Right ventricle myocardium inferior (tissue), 1 donor: ENCODE data around the gene CRACR2A. TPM values are rescaled to one million over a fixed set of nuclear protein-coding genes. Genes with fewer than 3 reads are reported as not detected.

Experiments used
- ATAC-seq: fragments of 200-7000 bp; cut with Tn5 transposase; one replicate; pipeline ENCODE4 v1.9.1; 2020; ENCODE audit warnings: mild to moderate bottlenecking, moderate library complexity
- DNase-seq: peaks from one replicate; pipeline ENCODE4 v3.0.0; 2021; ENCODE audit errors: missing footprints
- intact Hi-C: fragments of 100-400 bp; cut with DNase I; formaldehyde crosslinking; loops from one replicate; pipeline ENCODE4 v1.11.0; 2022
- total RNA-seq: library from RNA; stranded (reverse); fragmentation: NEBNext Ultra II Directional; extraction: Animal tissue kit (Norgen Biotek cat#: 25700); gene quantifications from one replicate; pipeline ENCODE4 v1.2.1, GENCODE V29; 2021
- donor health status: DM: no; HTN: yes; CAD: no; lungs with severe emphysema.

CRACR2A gene
- total RNA-seq, 1 donor from 2014 or later, result 4.5 TPM

DNA sequence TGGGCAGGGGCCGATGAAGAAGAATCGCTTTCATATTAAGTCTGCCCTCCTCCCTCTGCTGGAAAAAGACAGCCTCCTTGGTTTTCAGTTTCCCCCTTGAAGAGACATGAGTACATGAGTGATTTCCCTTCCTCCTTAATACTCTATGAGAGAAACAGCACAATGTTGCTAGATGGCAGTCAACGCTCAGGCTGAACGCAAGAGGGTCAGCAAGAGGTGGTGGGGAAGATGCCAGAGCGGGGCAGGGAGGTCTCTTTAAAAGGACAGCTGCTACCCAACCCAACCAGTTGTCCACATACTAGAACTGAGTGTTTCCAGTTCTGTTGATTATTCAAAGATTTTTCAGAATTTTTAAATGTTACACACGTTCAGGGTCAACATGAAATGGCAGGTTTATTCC lies 22.8 kb downstream of the CRACR2A start:
- DNase-seq (no peak), ATAC-seq (no peak)
- intact Hi-C loops, result no loop called here

DNA sequence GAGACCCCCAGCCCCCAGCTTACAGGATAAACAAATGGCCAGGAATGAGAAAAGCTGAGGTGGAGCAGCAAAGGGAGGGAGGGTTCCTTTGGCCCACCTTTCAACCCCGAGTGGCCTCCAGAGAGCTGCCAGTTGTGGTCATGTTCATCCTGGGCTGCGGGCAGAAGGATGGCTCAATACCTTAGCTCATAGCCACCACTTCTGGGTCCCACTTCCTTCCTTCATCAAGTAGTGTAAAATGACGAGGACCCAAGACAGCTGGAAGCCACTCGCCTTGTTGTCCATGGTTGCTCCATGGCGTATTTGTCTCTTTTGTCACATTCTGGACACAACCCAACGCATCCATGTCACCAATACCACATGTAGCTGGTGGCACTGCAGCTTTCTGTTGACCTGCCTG lies 24.2 kb downstream of the CRACR2A start:
- intact Hi-C loops, result no loop called here
- DNase-seq (peak; percentile 74), ATAC-seq (no peak)

DNA sequence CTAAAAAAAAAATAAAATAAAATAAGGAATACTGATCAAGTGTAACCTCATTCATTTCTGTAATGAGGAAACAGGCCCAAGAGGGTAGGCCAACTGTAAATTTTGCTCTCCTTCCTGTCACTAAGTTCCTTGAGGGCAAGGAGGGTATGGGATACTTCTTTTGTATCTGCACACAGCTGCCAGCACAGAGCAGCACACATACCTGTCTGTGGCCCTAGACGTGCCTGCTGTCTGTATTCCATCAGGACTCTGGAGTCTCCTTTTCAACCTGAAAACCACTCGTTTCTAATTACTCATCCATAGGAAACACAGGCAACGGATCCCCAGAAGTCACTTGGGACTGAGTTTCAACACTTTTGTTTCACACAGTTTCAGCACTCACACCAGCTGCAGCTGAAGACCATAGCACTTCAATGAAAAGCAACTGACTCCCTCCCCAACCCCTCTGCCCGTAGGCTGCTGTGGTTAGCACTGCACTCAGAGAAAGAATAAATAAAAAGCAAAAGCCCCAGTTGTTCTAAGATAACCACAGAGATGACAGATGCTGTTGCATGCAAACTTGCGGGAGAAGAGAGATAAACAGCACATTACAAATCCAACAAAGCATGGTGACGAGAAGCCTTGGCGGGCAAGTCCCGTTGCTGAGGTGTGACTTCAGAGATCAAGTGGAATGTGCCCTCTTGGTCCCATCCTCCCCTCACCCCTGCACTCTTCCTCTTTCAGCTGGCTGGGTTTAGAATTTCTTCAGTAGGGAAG lies 24.9 kb downstream of the CRACR2A start:
- intact Hi-C loops, result no loop called here
- DNase-seq (no peak), ATAC-seq (peak; percentile 67)

DNA sequence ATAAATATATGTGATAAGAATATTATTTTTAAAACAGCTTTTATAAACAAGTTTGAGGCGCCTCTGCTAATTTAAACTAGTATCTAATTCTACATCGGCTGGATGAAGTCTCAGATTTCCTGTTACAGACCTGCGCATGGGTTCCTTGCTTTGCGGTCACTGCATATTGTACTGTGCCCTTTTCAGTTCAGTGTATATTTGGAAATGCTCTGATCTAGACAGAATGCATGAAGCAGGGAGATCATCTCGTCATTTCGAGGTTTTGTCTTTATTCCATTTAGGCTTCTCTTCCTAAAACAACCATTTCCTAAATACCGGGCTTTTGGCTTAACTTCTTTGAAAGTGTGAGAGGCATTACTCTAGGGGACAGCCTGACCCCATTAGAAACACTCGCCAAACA lies 25.6 kb downstream of the CRACR2A start:
- ATAC-seq (no peak), DNase-seq (no peak)
- intact Hi-C loops, result no loop called here

DNA sequence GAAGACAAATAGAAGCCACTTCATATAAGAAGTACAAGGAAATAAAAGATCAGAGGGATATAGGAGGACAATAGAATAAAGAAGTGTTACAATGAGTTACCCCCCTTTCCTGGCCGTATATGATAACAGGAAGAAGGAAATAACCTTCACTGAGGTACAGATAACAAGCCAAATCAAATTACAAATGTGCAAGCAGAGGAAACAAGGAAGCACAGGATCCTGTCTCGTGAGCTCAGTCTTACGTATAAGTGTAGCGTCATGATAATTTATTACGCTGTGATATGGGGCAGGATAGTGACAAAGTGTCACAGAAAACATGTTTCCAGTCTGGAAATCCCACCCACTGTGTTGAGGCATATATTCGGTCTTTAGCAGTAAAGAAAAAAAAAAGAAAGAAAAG lies 26.5 kb downstream of the CRACR2A start:
- intact Hi-C loops, result no loop called here
- ATAC-seq (no peak), DNase-seq (no peak)

DNA sequence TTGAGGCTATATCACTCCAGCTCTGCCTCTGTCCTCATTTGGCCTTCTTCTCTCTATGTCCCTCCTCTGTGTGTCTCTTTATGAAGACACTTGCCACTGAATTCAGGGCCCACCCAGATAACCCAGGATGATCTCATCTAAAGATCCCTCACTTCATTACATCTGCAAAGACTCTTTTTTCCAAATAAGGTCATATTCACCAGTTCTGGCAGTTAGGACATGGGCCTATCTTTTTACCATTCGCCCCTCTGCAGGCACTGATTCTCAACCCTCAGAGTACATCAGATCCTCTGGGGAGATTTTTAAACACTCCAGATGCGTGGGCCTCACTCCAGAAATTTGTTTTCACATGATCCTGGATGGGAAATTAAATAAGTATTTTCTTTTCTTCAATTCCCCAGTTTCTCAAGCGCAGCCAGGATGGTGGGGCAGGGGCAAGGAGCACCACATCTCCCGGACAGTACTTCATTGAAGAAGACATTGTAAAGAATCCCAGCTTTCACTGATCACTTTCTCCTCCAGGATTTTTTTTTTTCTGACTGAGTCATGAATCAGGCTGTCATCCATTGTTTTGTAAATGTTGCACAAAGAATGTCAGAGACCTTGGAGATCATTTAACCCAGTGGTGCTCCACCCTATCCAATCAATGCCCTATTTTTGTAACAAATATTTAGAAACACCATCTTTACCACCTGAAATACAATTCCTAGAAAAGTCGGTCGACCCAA lies 27.4 kb downstream of the CRACR2A start:
- intact Hi-C loops, result no loop called here
- DNase-seq, result no peak
- peak; percentile 77 for ATAC-seq

DNA sequence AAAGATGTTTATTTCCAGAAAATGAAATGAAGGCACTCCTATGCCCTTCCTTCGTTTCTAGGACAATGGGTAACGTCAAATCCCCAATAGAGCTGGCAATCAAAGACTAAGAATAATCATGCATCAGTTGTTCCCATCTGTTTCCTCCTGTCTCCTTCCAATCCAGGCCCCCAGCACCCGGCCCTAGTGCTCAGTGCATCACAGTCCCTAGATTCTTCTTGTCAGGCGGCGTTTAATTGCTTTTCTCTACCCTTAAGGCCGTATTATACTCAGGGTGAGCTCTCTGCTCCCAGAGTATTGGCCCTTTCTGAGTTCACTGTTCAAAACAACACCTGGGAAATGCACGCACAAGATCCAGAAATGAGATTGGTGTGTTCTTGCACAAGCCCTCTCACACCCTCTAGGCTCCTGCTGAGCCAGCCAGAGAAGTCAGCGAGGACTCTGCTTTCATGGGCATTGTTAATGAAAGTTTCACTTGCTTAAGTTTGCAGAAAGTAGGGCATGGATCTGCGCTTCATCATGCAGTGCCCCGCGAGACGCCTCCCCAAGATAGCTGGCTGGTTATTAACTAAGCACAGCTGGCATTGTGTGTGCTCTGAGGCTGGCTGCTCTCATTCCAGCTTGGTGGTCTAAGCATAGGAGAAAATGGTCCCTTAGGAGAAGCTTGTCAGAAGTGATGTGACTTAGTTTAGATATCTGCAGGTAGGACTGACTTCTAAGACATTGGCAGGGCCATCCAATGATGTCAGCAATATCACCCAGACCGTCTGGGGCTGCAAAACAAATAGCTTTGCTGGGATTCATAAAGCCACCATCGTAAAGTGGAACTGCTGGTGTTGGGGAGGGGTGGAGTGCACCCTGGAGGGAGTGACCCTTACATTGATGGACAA lies 28.7 kb downstream of the CRACR2A start:
- ATAC-seq, result no peak
- no peak for DNase-seq
- intact Hi-C loops, result no loop called here

DNA sequence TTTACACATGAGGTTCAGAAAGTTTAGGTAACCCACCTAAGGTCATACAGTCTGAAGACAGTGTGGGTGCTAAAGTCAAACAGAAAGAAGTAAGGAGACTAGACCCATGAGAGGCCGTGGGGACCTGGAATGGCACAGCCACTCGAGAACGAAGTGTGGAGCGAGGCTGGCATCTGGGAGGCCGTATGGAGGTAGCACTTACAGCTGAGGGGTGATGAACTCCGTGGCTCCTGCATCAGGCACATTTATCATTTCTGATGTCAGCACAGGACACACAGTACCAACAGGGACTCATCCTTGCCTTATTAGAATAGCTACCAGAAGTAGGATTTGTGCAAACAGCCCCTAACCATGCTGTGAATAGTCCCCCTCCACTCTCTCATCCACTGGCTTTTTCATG lies 30.5 kb downstream of the CRACR2A start:
- intact Hi-C loops, result no loop called here
- DNase-seq, result no peak
- ATAC-seq, result no peak

DNA sequence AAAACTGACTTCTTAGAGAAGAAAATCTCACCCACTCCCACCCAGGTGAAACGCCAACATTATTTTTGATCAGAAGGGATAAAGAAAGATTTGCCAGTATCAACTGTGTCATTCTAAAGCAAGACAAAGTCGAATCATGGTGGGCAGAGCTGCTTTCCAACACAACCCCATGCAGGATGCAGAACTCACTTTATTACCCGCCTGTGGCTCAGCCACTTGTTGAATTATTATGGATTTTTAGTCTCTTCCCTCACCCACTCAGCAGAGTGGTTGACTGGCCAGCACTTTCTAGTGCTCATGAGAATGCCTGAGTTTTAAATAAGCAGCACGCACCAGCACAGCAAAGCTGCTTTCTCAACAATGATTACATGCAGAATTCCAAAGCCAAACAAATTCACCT lies 32.1 kb downstream of the CRACR2A start:
- intact Hi-C loops, result no loop called here
- no peak for ATAC-seq

DNA sequence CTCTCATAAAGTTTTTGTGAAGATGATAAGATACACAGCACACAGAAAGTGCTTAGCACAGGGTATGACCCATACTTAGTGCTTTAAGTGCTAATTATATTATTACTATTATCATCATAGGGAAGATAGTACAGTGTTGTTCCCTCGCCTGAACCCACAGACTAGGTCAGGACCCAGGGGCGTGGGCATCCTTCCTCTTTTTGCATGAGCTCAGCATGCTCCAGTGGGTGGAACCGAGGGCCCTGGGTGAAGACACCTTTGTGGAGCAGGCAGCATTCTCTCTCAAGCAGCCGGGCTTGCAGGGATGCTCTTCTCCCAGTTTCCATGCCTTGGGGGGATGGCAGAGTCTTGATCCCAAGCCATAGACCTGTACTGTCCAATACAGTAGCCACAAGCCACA lies 34.8 kb downstream of the CRACR2A start:
- intact Hi-C loops, result no loop called here
- DNase-seq (peak; percentile 88), ATAC-seq (no peak)

More for the DNA sequence above, 32.1 kb downstream of the CRACR2A start:
- no peak for DNase-seq

DNA sequence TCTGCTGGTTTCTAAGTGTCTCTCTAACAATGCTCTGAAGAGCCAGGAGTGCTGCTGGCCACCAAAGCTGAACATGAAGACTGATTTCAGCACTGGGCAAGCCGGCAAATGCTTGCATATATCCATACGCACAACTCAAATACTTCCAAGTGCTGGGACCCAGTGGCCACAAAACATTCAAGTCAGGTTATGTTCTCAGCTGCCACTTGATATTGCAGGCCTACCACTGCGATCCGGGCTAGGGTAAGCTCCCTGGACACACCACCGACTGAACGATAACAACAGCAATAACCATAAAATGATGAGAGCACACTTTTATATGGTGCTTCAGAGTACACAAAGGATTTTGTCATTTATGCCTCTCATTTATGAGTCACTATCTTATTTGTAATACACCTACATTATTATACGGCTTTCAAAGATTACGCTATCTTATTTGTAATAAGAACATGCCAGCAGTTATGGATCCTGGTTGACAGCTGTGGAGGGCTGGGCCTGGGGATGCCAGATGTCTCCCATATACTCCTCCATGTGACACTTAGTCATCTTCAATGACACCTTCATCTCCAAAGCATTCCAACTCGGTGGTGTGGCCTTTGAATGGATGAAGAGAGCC lies 35.5 kb downstream of the CRACR2A start:
- intact Hi-C loops, result no loop called here

DNA sequence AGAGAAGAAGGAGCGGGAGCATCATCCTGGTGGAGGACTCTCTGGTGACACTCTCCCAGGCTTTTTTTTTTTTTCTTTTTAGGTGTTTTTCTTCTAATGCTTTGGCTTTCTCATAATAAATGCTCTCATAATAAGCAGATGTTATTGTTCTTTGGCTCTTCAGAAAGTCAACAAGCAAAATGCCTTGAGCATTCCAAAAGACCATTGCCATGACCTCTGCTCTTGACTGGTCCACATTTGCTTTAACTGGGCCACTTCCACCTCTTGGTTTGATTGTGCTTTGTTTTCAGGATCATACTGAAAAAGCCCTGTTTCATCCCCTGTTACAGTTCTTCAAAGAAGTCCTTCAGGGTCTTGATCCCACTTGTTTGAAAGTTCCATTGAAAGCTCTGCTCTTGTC lies 36.9 kb downstream of the CRACR2A start:
- no peak for ATAC-seq
- intact Hi-C loops, result no loop called here
- DNase-seq, result no peak

More for the DNA sequence above, 35.5 kb downstream of the CRACR2A start:
- no peak for DNase-seq
- no peak for ATAC-seq

DNA sequence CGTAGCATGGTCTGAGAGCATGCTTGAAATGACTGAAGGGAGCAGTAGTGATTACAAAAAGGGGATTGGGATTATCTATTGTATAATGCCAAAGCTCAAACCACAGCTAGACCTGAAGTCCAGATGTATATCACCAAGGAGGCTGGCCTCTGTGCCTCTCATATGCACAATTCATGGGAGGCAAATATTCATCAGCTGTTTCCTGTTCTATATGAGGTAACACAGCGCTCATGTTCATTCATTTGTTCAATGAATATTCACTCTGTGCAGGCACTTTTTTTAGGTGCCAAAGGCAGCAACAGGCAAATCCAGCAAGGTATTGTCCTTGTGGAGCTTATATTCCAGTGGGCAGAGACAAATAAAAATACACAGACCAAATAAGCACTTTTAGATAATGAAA lies 39.0 kb downstream of the CRACR2A start:
- no peak for ATAC-seq
- intact Hi-C loops, result no loop called here
- DNase-seq, result no peak

DNA sequence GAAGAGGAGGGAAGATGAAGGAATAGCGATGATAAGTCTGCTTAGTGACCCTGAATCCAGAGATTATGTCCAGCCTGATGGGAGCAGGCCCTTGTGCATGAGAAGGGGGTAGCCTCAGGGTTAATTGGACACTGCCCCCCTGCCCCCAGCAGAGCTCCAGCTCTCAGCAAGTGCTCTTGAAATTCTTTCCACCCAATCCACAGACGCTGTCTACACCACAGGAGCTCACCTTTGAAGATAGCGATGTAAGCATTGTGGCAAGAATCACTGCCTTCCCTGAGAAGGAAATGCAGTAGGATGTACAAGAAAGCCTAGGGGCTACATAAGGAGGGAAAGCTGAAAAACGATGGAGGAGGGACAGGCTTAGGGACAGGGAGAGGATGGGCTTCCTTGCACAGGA lies 39.4 kb downstream of the CRACR2A start:
- no peak for ATAC-seq
- no peak for DNase-seq
- intact Hi-C loops, result no loop called here

DNA sequence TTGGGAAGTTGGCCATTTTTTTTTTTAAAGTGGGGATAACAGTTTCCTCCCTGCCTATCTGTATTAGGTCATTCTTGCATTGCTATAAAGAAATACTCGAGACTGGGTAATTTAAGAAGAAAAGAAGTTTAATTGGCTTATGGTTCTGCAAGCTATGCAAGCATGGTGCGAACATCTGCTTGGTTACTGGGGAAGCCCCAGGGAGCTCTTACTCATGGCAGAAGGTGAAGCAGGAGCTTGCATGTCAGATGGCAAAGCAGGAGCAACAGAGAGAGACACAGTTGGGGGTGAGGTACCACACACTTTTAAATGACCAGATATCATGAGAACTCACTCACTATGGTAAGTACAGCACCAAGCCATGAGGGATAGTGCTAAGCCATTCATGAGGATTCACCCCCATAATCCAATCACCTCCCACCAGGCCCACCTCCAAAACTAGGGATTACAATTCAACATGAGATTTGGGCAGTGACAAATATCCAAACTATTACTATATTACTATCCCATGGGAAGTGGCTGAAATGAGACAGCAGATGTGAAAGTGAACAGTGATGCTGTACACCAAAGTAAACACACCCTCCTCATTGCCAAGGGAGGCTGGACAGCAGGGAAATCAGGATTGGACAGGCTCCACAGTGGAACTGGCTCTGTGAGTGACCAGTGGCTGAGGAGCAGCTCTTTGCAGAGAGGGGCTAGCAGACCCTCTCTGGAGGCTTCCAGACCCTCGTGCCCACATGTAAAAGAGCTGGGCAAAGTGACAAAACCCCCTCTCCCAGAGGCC lies 40.5 kb downstream of the CRACR2A start:
- intact Hi-C loops, result no loop called here
- ATAC-seq, result peak; percentile 31
- no peak for DNase-seq

DNA sequence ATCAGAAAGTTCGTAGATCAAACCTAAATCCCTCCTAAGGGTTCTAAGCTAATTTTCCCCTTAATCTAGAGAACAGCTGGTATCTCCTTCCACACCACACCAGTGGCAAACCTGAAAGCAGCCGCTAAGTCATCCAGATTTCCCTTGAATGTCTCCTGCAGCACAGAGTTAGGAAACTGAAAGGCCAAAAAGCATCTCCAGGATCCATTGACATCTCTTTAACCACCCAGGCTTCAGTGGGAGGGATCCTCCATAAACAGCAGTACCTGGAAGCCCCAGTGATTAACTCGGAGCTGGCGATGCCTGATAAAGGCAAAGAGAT lies 47.6 kb downstream of the CRACR2A start:
- intact Hi-C loops, result no loop called here
- DNase-seq (no peak), ATAC-seq (no peak)

DNA sequence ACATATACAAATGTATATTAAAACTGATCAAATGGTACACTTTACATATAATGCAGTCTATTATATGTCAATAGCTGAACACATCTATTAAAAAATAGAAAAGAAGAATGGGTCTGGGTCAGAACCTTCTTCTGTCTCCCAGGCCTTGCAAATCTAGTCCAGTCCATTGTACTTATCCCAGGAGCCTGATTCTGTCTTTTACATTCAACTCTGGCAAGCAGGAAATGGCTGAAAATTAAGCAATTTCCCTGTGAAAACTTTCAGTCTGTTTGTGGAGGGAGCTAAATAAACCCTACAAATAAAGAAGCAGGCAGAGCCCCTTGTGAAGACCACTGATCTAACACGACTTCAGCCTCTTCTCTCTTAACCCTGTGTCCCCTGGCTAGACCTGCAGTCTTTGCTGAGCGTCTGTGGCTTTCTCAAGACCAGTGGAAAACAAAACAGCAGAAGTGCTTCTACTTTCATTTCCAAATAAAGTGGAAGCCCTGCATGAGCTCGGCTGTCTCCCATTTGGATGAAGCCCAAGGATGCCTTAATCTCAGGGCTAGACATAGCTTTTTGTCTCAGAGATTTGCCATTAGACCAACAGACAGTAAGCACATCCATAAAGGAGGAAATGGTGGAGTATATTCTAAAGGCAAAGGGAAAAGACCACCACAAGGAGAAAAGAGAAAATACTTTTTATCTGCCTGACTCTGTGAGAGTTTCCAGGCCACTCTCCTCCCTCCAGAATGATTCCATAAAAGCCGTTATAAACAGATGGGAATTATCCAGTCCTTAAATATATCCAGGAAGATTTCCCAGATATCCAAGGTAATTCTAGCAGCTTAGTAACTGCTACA lies 48.2 kb downstream of the CRACR2A start:
- ATAC-seq (peak; percentile 54), DNase-seq (no peak)
- intact Hi-C loops, result no loop called here

DNA sequence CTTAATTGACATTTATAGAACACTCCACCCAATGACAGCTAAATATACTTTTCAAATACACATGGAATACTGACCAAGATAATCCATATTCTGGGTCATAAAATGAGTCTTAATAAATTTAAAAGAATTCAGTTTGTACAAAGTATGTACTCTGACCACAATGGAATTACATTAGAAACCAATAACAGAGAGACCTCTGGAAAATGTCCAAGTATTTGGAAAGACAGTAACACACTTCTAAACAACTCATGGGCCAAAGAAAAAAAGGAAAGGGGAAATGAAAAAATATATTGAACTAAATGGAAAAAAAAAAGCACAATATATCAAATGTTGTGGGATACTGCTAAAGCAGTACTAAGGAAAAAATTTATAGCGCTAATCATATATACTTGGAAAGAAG lies 52.0 kb downstream of the CRACR2A start:
- no peak for ATAC-seq
- intact Hi-C loops, result no loop called here
- no peak for DNase-seq
